Stimulated activated CD4-positive, alpha-beta T cell treated with anti-CD3 and anti-CD28 coated beads, Interleukin-15, amount 100 ng/mL, for 24 hours (primary cell): ENCODE results near the gene ZNF705A.
"Not testable (repeated sequence)": the region's sequence is repeated elsewhere in the genome, so short reads cannot be mapped to it uniquely, and the experiment has no call there.

Experiments
- DNase-seq: peaks from one replicate; pipeline ENCODE4 v3.0.0-alpha.2; 2020

The ZNF705A gene

DNA sequence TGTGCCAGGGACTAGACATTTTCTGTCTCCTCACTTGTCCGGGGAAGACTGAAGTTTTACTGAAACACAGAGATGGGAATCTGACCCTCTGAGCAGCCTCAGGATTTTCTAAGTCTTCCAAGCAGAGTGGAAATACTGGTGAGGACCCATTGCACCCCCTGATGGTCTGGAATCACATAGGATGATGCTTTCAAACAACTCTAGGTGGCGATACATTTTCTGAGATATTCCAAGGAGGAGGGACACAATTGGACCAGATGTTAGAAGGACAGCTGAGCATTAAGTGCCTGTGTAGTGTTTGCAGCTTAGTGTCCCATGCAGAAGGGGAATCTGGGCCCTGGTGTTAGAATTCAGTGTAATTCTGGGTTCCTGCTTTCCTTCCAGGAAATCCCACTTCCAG lies 31.3 kb downstream of the ZNF705A start:
- DNase-seq = not testable (repeated sequence)

DNA sequence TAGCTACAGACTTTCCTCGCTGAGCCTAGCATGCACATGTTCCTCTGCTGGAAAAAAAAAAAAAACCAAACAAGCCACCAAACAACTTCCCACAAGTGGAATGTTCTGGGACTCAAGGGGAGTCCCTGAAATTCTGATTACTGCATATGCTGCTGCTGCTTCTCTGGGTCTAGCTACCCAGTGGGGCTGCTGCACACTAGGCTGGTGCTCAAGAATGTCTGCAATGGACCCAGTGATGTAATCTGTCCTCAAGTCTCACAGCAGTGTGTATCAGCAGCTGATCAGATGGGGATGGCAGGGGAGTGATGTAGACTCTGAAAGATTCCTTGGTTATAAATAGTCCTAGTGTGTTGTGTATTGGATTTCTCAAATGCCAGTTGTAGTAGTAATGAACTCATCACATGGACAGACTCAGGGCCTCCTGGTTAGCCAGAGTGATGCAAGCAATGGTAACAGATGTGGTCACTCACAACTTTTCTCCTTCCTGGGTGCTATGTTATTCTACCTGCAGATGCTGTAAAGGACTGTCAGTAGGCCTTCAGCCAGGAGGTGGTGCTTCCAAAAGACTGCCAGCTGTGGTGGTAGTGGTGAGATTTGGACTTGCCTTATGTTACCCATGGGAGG lies 41.0 kb downstream of the ZNF705A start:
- DNase-seq = not testable (repeated sequence)

DNA sequence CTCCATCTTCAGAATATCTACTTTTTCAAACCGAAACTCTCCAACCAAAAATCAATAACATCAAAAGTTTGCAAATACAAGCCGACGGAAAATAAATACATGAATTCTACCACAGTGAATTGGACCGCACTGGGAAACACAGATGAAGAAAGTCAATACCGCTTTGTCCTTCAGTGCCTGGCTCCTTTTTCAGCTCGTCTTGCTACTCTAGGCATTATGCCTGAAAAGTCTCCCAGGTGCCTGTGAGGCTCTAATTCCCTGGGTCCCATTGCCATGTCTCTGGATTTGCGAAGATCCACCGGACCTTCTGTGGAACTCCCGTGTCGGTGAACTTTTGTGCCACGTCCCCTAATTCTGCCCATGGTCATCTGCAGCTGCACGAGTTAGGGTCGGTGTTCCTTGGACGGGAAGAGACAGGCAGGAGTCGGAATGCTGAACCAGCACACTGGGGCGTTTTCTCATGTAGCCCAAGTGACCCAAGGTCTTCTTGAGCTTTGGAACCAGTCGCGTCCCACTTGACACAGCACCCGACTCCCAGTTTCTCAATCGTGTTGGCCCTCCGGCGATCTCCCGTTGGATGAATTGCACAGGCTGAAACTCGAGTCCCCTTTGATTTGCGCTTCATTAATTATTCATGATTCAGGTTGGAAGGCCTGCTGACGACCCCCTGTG lies 62.0 kb downstream of the ZNF705A start:
- DNase-seq = not testable (repeated sequence)

DNA sequence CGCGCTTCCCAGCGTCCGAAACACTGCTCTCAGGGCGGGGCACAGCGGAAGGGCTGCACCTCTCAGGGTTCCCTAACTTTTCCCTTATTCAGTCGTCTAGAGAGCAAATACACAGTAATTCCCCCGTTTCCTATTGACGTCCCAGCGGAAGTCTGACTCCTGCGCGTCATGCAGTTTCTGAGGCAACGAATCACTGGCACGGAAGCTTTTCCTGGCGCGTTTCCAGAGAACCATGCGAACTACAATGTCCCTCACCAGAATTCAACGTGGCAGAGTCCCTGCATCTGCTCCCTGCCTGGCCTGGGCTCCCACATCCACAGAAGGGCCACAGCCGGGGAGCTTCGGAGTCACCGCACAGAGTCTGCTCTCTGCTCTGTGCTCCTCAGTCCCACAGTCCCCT lies 64.6 kb downstream of the ZNF705A start:
- DNase-seq = not testable (repeated sequence)

DNA sequence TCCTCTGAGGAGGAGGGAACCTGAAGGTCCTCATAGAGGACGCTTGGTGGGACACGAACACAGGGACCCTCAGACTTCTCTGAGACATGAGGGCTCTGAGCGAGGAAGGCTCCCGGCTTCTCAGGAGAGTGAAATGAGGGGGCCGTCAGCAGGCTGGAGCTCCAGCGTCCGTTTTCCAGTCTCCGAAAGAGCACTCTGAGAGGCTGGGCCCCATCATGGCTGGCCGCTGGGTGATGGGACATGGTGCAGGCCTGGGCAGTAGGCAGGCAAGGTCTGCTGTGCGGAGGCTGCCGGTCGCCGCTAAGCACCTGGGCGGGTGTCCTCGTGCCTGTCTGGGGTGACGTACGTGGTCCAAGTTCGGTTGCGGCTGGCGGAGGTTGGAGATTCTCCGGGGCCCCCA lies 65.0 kb downstream of the ZNF705A start:
- DNase-seq = not testable (repeated sequence)

DNA sequence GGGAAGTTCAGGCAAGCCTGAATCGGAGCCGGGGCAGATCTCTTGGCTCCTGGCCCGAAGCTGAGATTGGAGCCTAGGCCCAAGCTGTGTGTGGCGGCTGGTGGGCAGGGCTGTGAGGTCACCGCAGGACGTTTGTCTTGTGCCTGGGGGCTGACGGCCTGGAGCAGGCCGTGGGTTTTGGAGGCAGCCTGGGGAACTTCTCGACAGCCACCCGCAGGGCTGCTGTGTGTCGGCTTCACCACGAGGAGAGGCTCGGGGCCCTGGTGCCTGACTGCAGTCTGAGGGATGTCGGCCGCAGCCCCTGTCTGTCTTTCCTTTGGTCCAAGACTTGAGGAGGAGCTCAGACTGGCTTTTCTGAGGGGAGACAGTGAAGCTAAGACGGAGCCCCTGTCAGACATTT lies 65.5 kb downstream of the ZNF705A start:
- not testable (repeated sequence) for DNase-seq

DNA sequence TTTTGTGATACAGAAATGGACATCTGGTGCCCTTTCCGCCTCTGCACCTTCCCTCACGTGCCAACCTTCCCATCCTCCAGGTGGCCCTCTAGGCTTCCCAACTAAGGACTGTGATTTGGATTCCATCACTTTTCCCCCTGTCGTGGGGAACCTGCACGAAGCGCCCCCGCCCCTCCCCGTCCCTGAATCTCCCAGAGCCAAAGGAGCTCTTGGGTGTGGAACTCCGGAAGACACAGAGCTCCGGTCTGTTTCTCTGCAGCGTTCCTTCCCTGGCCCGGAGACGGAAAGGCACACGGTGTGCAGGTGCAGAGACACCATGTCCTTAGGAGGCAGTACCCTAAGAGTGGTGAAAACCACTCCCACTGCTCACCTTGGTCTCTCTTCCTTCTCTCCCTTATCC lies 66.8 kb downstream of the ZNF705A start:
- not testable (repeated sequence) for DNase-seq

DNA sequence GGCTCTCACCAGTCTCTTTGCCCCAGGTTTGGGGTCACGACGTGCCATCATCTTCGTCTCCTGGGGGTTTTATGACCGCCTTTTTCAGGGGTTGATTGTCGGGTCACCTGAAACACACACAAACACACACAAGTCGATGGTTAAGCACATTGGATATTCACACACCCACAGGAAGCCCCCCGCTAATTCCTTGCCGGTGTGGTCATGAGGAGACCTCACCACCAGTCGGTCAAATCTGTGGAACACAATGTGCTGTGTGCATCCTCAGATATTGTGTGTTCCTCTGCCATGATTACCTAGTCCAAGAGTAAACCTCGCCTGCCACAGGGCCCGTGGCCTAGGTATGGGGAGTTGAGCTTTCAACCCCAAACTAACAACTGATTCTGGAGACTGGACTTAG lies 68.0 kb downstream of the ZNF705A start:
- not testable (repeated sequence) for DNase-seq

DNA sequence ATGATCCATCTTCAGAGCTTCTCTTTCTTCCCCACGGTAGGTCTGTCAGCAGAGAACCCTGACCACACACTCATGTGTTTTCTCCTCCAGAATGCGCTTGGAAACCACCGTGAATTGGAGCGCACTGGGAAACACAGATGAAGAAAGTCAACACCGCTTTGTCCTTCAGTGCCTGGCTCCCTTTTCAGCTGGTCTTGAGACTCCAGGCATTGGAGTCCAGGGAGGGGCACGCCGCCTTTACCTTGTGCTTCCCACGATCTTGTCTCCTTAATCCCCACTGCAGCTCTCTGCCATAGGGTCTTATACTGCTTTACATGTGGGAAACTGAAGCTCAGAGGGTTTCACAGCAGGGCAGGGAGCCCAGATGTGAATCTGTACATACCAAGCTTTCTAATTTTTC lies 69.5 kb downstream of the ZNF705A start:
- DNase-seq = no peak

DNA sequence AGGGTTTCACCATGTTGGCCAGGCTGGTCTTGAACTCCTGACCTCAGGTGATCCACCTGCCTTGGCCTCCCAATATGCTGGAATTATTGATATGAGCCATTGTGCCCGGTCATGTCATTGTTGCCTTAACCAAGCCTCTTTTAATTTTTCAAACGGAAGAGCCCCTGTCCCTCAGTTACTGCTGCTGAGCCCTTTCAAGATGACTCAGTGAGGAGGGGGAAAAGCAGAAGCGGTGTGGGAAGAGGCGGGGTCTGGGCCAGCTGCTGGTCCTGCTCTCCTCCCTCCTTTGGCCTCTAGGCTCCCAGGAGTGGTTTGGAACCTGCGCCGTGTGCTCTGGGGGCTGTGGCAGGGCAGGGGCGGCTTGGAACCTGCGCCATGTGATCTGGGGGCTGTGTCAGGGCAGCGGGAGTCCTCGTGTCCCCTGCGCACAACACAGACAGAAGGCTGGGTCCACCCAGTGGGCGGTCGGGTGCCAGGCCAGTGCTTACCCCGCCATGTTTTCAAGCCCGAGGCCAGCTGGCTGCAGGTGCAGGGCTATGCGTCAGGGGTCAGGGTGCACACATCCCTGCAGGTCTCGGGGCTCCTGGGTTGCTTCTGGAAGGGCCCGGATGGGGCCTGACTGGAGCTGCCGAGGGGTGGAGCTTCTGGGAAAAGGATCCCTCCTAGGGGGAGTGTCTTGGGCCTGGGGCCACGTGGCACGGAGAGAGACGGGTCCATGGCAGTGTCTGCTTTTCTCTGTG lies 70.3 kb downstream of the ZNF705A start, which contains the start of gene FAM90A1:
Gene FAM90A1, minus strand, starts transcription at position 627 of the 740 bp plus-strand sequence. CDS start 2,786 bp downstream, outside the sequence.
- peak; percentile 35 for DNase-seq

DNA sequence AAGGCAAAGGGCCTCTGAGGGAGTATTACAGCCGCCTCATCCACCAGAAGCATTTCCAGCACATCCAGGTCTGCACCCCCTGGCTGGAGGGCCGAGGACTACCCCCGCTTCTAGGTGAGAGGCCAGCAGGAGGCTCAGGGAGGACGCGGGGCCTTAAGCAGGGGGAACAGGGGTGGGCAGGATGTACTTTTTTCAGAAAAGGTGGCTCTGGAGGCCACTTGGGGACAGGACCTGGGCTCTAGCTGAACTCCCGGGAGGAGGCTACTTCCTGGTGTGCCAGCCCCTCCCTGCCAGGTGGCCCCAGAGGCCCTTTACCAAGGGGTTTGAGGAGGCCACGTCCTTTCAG lies 70.9 kb downstream of the ZNF705A start:
- DNase-seq = not testable (repeated sequence)

DNA sequence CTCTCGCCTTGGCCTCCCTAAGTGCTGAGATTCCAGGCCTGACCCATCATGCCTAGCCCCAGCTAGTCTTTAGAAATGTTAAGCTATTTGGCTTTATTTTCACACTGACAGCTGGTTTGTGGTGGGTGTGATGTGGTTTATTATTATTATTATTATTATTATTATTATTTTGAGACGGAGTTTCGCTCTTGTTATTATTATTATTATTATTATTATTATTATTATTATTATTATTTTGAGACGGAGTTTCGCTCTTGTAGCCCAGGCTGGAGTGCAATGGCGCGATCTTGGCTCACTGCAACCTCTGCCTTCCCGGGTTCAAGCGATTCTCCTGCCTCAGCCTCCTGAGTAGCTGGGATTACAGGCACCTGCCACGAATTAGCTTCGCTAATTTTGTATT lies 71.8 kb downstream of the ZNF705A start:
- not testable (repeated sequence) for DNase-seq

DNA sequence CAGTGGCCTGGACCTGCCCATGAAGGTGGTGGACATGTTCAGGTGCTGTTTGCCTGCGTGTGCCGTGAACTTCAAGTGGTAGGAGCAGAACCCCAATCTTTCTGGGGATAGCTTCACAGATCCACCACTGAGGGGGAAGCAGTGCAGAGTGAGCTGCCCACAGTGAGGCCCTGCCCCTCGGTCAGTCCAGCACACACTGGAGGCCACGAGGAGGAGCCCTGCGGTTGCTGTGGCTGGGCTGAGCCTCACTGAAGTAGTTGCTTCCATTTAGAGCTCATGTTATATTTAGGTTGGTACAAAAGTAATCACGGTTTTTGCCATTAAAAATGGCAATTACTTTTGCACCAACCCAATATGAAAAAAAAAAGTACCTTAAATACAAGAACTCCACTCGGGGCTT lies 72.7 kb downstream of the ZNF705A start:
- not testable (repeated sequence) for DNase-seq
